Iris pigment epithelial cell (primary cell): ENCODE measurements around the gene DEFB127.
"Not testable (repeated sequence)": the region's sequence is repeated elsewhere in the genome, so short reads cannot be mapped to it uniquely, and the experiment has no call there.

Source experiments
- DNase-seq: peaks from one replicate; pipeline ENCODE4 v3.0.0-alpha.2; 2011; ENCODE audit warnings: low read depth

DEFB127 gene

GRCh38 chr20:157154-157553 lies at the start of gene DEFB127:
Gene DEFB127 (plus strand): TSS chr20:157454. CDS start chr20:157545, 91 bp downstream.
- DNase-seq, result no peak

GRCh38 chr20:112396-112795 lies 44.9 kb upstream of the DEFB127 start:
- DNase-seq, result no peak

- DNase-seq, result no peak
Measured at GRCh38 chr20:117518-117917, 39.7 kb upstream of the DEFB127 start.

GRCh38 chr20:129786-130323 lies 27.4 kb upstream of the DEFB127 start:
- DNase-seq, result not testable (repeated sequence)

GRCh38 chr20:137668-138490 lies 19.4 kb upstream of the DEFB127 start:
- no peak for DNase-seq

- DNase-seq, result no peak
Measured at GRCh38 chr20:142290-142689, 15.0 kb upstream of the DEFB127 start, which contains the start of gene DEFB126. Gene DEFB126 (plus strand): TSS chr20:142590. CDS start chr20:142629, 39 bp downstream.

GRCh38 chr20:145877-146276 lies 11.4 kb upstream of the DEFB127 start:
- no peak for DNase-seq

GRCh38 chr20:152131-152530 lies 5.1 kb upstream of the DEFB127 start:
- DNase-seq, result no peak

- no peak for DNase-seq
Measured at GRCh38 chr20:164618-165017, 7.4 kb downstream of the DEFB127 start.

GRCh38 chr20:168876-169275 lies 11.6 kb downstream of the DEFB127 start:
- no peak for DNase-seq

- no peak for DNase-seq
Measured at GRCh38 chr20:184288-184687, 27.0 kb downstream of the DEFB127 start.

- DNase-seq, result no peak
Measured at GRCh38 chr20:187733-188132, 30.5 kb downstream of the DEFB127 start.

GRCh38 chr20:189611-190010 lies 32.4 kb downstream of the DEFB127 start, which contains the start of gene DEFB128:
Gene DEFB128 (minus strand): TSS chr20:189711. CDS start chr20:189623, 88 bp downstream.
- DNase-seq, result no peak

- DNase-seq, result no peak
Measured at GRCh38 chr20:198225-198624, 41.0 kb downstream of the DEFB127 start.

GRCh38 chr20:199996-200395 lies 42.7 kb downstream of the DEFB127 start:
- DNase-seq, result no peak

- not testable (repeated sequence) for DNase-seq
Measured at GRCh38 chr20:203630-204029, 46.4 kb downstream of the DEFB127 start.
